ENCODE results near the gene GAGE10.
A peak's percentile ranks its signal among the peaks of the same experiment; 100 is the strongest.

GAGE10 gene

GRCh38 chrX:49303346-49303745, at the start of gene GAGE10:
Gene GAGE10 (plus strand): TSS chrX:49303646. CDS start chrX:49304860, 1,214 bp downstream.
- no peak for DNase-seq (ENCODE audit: low read depth)

- no peak for DNase-seq (ENCODE audit: low read depth)
Measured at GRCh38 chrX:49254639-49255038, 48.8 kb upstream of the GAGE10 start.

GRCh38 chrX:49256268-49256995, 47.0 kb upstream of the GAGE10 start:
- DNase-seq (ENCODE audit: low read depth): no peak

GRCh38 chrX:49257074-49257790, 46.2 kb upstream of the GAGE10 start:
- DNase-seq (ENCODE audit: low read depth): no peak

- DNase-seq (ENCODE audit: low read depth): no peak
Measured at GRCh38 chrX:49257846-49258748, 45.3 kb upstream of the GAGE10 start.

- DNase-seq (ENCODE audit: low read depth): no peak
Measured at GRCh38 chrX:49258749-49259124, 44.7 kb upstream of the GAGE10 start.

- no peak for DNase-seq (ENCODE audit: low read depth)
Measured at GRCh38 chrX:49260221-49260985, 43.0 kb upstream of the GAGE10 start.

- no peak for DNase-seq (ENCODE audit: low read depth)
Measured at GRCh38 chrX:49262603-49263002, 40.8 kb upstream of the GAGE10 start.

- no peak for DNase-seq (ENCODE audit: low read depth)
Measured at GRCh38 chrX:49263631-49264030, 39.8 kb upstream of the GAGE10 start.

- no peak for DNase-seq (ENCODE audit: low read depth)
Measured at GRCh38 chrX:49264460-49264859, 39.0 kb upstream of the GAGE10 start, which contains the start of gene FOXP3. Gene FOXP3 (minus strand): TSS chrX:49264710. CDS start chrX:49258505, 6,205 bp downstream.

GRCh38 chrX:49266523-49267445, 36.7 kb upstream of the GAGE10 start:
- DNase-seq (ENCODE audit: low read depth): no peak

GRCh38 chrX:49268702-49269009, 34.8 kb upstream of the GAGE10 start:
- no peak for DNase-seq (ENCODE audit: low read depth)

GRCh38 chrX:49269010-49269766, 34.3 kb upstream of the GAGE10 start:
- peak; percentile 98 for DNase-seq (ENCODE audit: low read depth)

- no peak for DNase-seq (ENCODE audit: low read depth)
Measured at GRCh38 chrX:49269767-49270248, 33.6 kb upstream of the GAGE10 start, which contains the start of gene PPP1R3F. Gene PPP1R3F (plus strand): TSS chrX:49269793. CDS start chrX:49269870, 77 bp downstream.

- DNase-seq (ENCODE audit: low read depth): no peak
Measured at GRCh38 chrX:49270249-49270921, 33.1 kb upstream of the GAGE10 start.

GRCh38 chrX:49271341-49271740, 32.1 kb upstream of the GAGE10 start:
- no peak for DNase-seq (ENCODE audit: low read depth)

- no peak for DNase-seq (ENCODE audit: low read depth)
Measured at GRCh38 chrX:49272421-49272820, 31.0 kb upstream of the GAGE10 start.

- DNase-seq (ENCODE audit: low read depth): no peak
Measured at GRCh38 chrX:49273181-49273727, 30.2 kb upstream of the GAGE10 start.

- no peak for DNase-seq (ENCODE audit: low read depth)
Measured at GRCh38 chrX:49276207-49276606, 27.2 kb upstream of the GAGE10 start.

All from EH (cell line).